ENCODE data around the gene POLA2. TPM values are rescaled to one million over a fixed set of nuclear protein-coding genes. Genes with fewer than 3 reads are reported as not detected.

POLA2 gene
- total RNA-seq, 1 experiment from 2014 or later = 39.0 TPM

DNA sequence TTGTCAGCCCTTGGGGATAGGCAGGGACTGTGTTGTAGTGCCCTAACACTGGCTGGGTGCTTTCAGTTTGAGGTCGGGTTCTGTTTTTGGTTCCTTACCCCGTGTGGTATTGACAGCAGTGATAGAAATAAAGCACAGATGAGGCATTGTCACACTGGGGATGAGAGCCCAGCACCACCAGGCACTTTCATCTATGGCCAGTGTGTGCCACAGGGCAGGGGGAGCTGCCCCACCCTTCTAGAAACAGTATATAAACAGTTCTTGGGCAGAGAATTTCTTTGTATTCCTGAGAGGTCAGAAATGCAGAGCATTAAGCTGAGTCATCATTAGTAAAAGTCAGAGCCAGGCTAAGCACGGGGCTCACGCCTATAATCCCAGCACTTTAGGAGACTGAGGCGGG is 29.9 kb downstream of the POLA2 start:
- POLR2A ChIA-PET = no interaction called here
- no peaks in the 10 kb centered on the region for H3K27me3 ChIP-seq (ENCODE audit: control insufficient read depth, insufficient read depth, low read length)
- TF ChIP-seq TCF7L2 (IDR thresholded peaks at IDR 0.05; ENCODE audit: low read depth, low read length) (no peak), SIN3A (IDR thresholded peaks at IDR 0.05; ENCODE audit: borderline replicate concordance, insufficient read depth, low read depth, low read length) (no peak), CTCF (IDR thresholded peaks at IDR 0.05) (no peak), REST (IDR thresholded peaks at IDR 0.05; ENCODE audit: insufficient read depth in 1 of 2, low read depth in 2 of 2, low read length in 1 of 2) (no peak), POLR2AphosphoS5 (IDR thresholded peaks at IDR 0.05; ENCODE audit: low read depth, low read length) (no peak)
- H3K27ac ChIP-seq (ENCODE audit: low read length) = no peak overlapping the region
- no peak overlapping the region for H3K4me3 ChIP-seq (ENCODE audit: low read depth in 2 of 2, low read length in 2 of 2)
- ATAC-seq (no peak), DNase-seq (ENCODE audit: low read depth, low spot score) (no peak)
- in situ Hi-C loops (cut with HindIII; ENCODE audit: low pct_unique_long_range_greater_than_20kb, low sequenced_read_pairs) (no loop called here), intact Hi-C loops (cut with micrococcal nuclease; ENCODE audit: unreplicated experiment) (no loop called here)
- CTCF ChIA-PET = no interaction called here
- H3K4me1 ChIP-seq (ENCODE audit: control insufficient read depth, insufficient read depth, low read length) = no peaks in the 10 kb centered on the region
- H3K36me3 ChIP-seq (ENCODE audit: control insufficient read depth, insufficient read depth, low read length) = peaks cover 12% of the 10 kb centered on the region
- H3K9me3 ChIP-seq (ENCODE audit: control insufficient read depth, insufficient read depth, low read depth, low read length) = no peaks in the 10 kb centered on the region
- BruUV-seq (replicated peaks) = no TSS peak

- ATAC-seq (no peak), DNase-seq (ENCODE audit: low read depth, low spot score) (no peak)
- no peaks in the 10 kb centered on the region for H3K9me3 ChIP-seq (ENCODE audit: control insufficient read depth, insufficient read depth, low read depth, low read length)
- ChIA-PET POLR2A (no interaction called here), CTCF (interaction anchor here (0.6 kb wide), 1 partner anchor 17 kb away, joined by 9 read pairs; no protein-coding TSS in a partner anchor)
- H3K4me3 ChIP-seq (ENCODE audit: low read depth in 2 of 2, low read length in 2 of 2) = no peak overlapping the region
- peaks cover 12% of the 10 kb centered on the region for H3K36me3 ChIP-seq (ENCODE audit: control insufficient read depth, insufficient read depth, low read length)
- in situ Hi-C loops (cut with HindIII; ENCODE audit: low pct_unique_long_range_greater_than_20kb, low sequenced_read_pairs) = no loop called here
- no peaks in the 10 kb centered on the region for H3K4me1 ChIP-seq (ENCODE audit: control insufficient read depth, insufficient read depth, low read length)
- no peaks in the 10 kb centered on the region for H3K27me3 ChIP-seq (ENCODE audit: control insufficient read depth, insufficient read depth, low read length)
- intact Hi-C loops (cut with micrococcal nuclease; ENCODE audit: unreplicated experiment) = no loop called here
- no peak overlapping the region for H3K27ac ChIP-seq (ENCODE audit: low read length)
- no TSS peak for BruUV-seq (replicated peaks)
- no peak for TF ChIP-seq POLR2AphosphoS5 (IDR thresholded peaks at IDR 0.05; ENCODE audit: low read depth, low read length)
- TF ChIP-seq TCF7L2 (IDR thresholded peaks at IDR 0.05; ENCODE audit: low read depth, low read length) = no peak
- TF ChIP-seq REST (IDR thresholded peaks at IDR 0.05; ENCODE audit: insufficient read depth in 1 of 2, low read depth in 2 of 2, low read length in 1 of 2) = no peak
- no peak for TF ChIP-seq CTCF (IDR thresholded peaks at IDR 0.05)
- no peak for TF ChIP-seq SIN3A (IDR thresholded peaks at IDR 0.05; ENCODE audit: borderline replicate concordance, insufficient read depth, low read depth, low read length)
Observed at GRCh38 chr11:65292890-65293289, 31.1 kb downstream of the POLA2 start.

Data from Panc1 (cell line).